Mesenchymal stem cell (in vitro differentiated cells and primary cell): ENCODE results near the gene KLHL1.

Experiments
- DNase-seq: peaks from one replicate; pipeline ENCODE4 v3.0.0-alpha.2; 2013
- H2AFZ ChIP-seq: one replicate; pipeline ENCODE4 v1.6.1; 2013; ENCODE audit warnings: low read depth, mild to moderate bottlenecking, control low read depth, inconsistent platforms, low read length, moderate library complexity
- H2AK5ac ChIP-seq: 2 replicates; pipeline ENCODE4 v1.6.1; 2013; ENCODE audit warnings: low read length, moderate library complexity, mild to moderate bottlenecking, inconsistent platforms; ENCODE audit not compliant: severe bottlenecking
- H2BK120ac ChIP-seq: one replicate; pipeline ENCODE4 v1.6.1; 2013; ENCODE audit warnings: low read depth, mild to moderate bottlenecking, inconsistent platforms, low read length, moderate library complexity
- H2BK12ac ChIP-seq, 2 experiments: one replicate each; pipeline ENCODE4 v1.6.1; 2013; ENCODE audit warnings: inconsistent platforms in 2 of 2, low read length in 2 of 2, mild to moderate bottlenecking in 2 of 2, moderate library complexity in 2 of 2, control low read depth in 1 of 2
- H2BK15ac ChIP-seq: one replicate; pipeline ENCODE4 v1.6.1; 2013; ENCODE audit warnings: mild to moderate bottlenecking, low read depth, inconsistent platforms; ENCODE audit not compliant: poor library complexity, severe bottlenecking
- H2BK5ac ChIP-seq: 2 replicates; pipeline ENCODE4 v1.6.1; 2013; ENCODE audit warnings: low read depth, mild to moderate bottlenecking, low read length, control low read depth, inconsistent platforms; ENCODE audit not compliant: poor library complexity, severe bottlenecking
- H3K14ac ChIP-seq, 2 experiments: one replicate each; pipeline ENCODE4 v1.6.1; 2013; ENCODE audit warnings: inconsistent platforms in 2 of 2, low read length in 2 of 2, control low read depth in 1 of 2, mild to moderate bottlenecking in 1 of 2, moderate library complexity in 1 of 2
- H3K18ac ChIP-seq, 2 experiments: one replicate each; pipeline ENCODE4 v1.6.1; 2013; ENCODE audit warnings: inconsistent platforms in 2 of 2, low read length in 2 of 2, control low read depth in 1 of 2, low read depth in 1 of 2, mild to moderate bottlenecking in 1 of 2
- H3K23ac ChIP-seq, 2 experiments: one replicate each; pipeline ENCODE4 v1.6.1; 2013; ENCODE audit warnings: inconsistent platforms in 2 of 2, low read length in 2 of 2, mild to moderate bottlenecking in 2 of 2, moderate library complexity in 2 of 2, control low read depth in 1 of 2
- H3K27ac ChIP-seq: 2 replicates; pipeline ENCODE4 v1.5.1; 2013; ENCODE audit warnings: mild to moderate bottlenecking, moderate library complexity, low read length, control low read depth, inconsistent platforms; ENCODE audit not compliant: poor library complexity, severe bottlenecking
- H3K27me3 ChIP-seq, 2 experiments: 2 replicates each; pipeline versions ENCODE4 v1.6.1 to v1.7.0; 2013; ENCODE audit warnings: low read length in 2 of 2, mild to moderate bottlenecking in 2 of 2, moderate library complexity in 2 of 2, control low read depth in 1 of 2, inconsistent platforms in 1 of 2; ENCODE audit not compliant: control insufficient read depth in 1 of 2, insufficient read depth in 1 of 2
- H3K36me3 ChIP-seq, 2 experiments: 2 replicates each; pipeline versions ENCODE4 v1.6.1 to v1.7.0; 2013; ENCODE audit warnings: low read length in 2 of 2, control low read depth in 1 of 2, inconsistent platforms in 1 of 2, low read depth in 1 of 2, mild to moderate bottlenecking in 1 of 2; ENCODE audit not compliant: insufficient read depth in 2 of 2, control insufficient read depth in 1 of 2
- H3K4ac ChIP-seq, 2 experiments: one replicate each; pipeline ENCODE4 v1.6.1; 2013; ENCODE audit warnings: inconsistent platforms in 2 of 2, low read length in 2 of 2, mild to moderate bottlenecking in 2 of 2, moderate library complexity in 2 of 2, control low read depth in 1 of 2, low read depth in 1 of 2
- H3K4me1 ChIP-seq: 2 replicates; pipeline ENCODE4 v1.6.1; 2013; ENCODE audit warnings: low read depth, low read length, control low read depth; ENCODE audit not compliant: control insufficient read depth, insufficient read depth
- H3K4me2 ChIP-seq: 2 replicates; pipeline ENCODE4 v1.6.1; 2013; ENCODE audit warnings: low read length, mild to moderate bottlenecking, inconsistent platforms; ENCODE audit not compliant: poor library complexity, severe bottlenecking
- H3K4me3 ChIP-seq, 2 experiments: 2 replicates each; pipeline versions ENCODE4 v1.5.1 to v1.7.0; 2013; ENCODE audit warnings: low read length in 2 of 2, mild to moderate bottlenecking in 2 of 2, control low read depth in 1 of 2, low read depth in 1 of 2; ENCODE audit not compliant: insufficient read depth in 1 of 2
- H3K79me1 ChIP-seq: replicated peaks from 2 replicates; pipeline ENCODE4 v1.6.1; 2013; ENCODE audit warnings: mild to moderate bottlenecking, control low read depth, low read length, inconsistent platforms; ENCODE audit not compliant: poor library complexity, severe bottlenecking
- H3K9ac ChIP-seq: 2 replicates; pipeline ENCODE4 v1.7.0; 2013; ENCODE audit warnings: mild to moderate bottlenecking, low read length, moderate library complexity
- H3K9me3 ChIP-seq: 2 replicates; pipeline ENCODE4 v1.7.0; 2013; ENCODE audit warnings: mild to moderate bottlenecking, low read length; ENCODE audit not compliant: control insufficient read depth
- H4K8ac ChIP-seq: one replicate; pipeline ENCODE4 v1.6.1; 2013; ENCODE audit warnings: inconsistent platforms, mild to moderate bottlenecking, low read length, moderate library complexity
- H4K91ac ChIP-seq: one replicate; pipeline ENCODE4 v1.6.1; 2013; ENCODE audit warnings: mild to moderate bottlenecking, low read length, inconsistent platforms
- WGBS: methylation state at CpG from one replicate; pipeline ENCODE4 v1.1.7; 2013; ENCODE audit warnings: mixed read lengths; 5-methylcytosine and 5-hydroxymethylcytosine counted together

Gene KLHL1

GRCh38 chr13:70117338-70117905, 9.2 kb upstream of the KLHL1 start:
- no peak overlapping the region for H4K8ac ChIP-seq
- H3K4me3 ChIP-seq = no peak overlapping the region
- no peak overlapping the region for H3K23ac ChIP-seq
- no peak overlapping the region for H3K14ac ChIP-seq
- H3K27me3 ChIP-seq = no peaks in the 10 kb centered on the region
- H2BK15ac ChIP-seq = no peak overlapping the region
- DNase-seq = no peak
- H3K4ac ChIP-seq = no peak overlapping the region
- H3K9me3 ChIP-seq = no peaks in the 10 kb centered on the region
- no peak overlapping the region for H3K9ac ChIP-seq
- no peak overlapping the region for H2BK5ac ChIP-seq
- WGBS = 100% methylated on average over 1 of the region's 2 CpGs
- H2BK120ac ChIP-seq = no peak overlapping the region
- H2AK5ac ChIP-seq = no peak overlapping the region
- no peaks in the 10 kb centered on the region for H3K79me1 ChIP-seq
- no peak overlapping the region for H3K27ac ChIP-seq
- no peak overlapping the region for H2BK12ac ChIP-seq
- H3K4me1 ChIP-seq = no peaks in the 10 kb centered on the region
- no peak overlapping the region for H2AFZ ChIP-seq
- H4K91ac ChIP-seq = no peak overlapping the region
- H3K36me3 ChIP-seq = no peaks in the 10 kb centered on the region
- no peak overlapping the region for H3K18ac ChIP-seq
- H3K4me2 ChIP-seq = no peak overlapping the region

DNA sequence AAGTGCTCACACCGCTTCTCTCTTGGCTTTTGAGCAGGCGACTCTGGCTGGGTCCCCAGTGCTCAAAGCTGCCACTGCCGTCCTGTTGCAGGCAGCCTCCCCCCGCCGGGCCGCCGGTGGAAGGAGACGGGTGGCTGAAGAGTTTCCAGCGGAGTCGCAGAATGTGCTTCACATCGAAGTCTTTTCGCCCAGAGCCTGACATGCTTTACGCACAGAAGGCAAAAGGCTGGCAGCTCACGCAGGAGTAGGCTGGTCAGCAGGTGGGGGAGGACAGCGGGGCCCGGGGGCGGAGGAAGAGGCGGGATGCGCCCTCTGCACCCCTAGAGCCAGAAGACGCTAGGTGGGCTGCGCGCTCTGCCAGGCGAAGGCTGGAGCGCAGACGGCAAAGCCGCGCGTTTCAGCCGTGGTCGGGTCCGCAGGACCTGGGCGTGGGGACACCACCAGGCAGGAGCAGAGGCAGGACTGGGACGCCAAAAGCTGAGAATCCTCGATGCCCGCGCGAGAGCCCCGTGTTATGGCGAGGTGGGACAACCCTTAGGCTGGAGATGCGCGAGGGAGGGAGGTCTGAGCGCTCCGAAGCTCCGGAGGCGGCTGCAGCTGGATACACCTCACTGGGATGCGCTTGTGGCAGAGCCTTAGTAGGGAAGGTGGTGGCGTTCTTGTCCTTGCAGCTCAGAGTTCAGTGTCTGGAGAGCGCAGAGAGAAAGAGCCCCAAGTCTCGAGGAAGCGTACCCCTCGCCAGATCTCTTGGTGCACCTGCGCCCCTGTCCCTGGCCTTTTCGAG, 562 bp downstream of the KLHL1 start, which contains the start of gene ATXN8OS:
Gene ATXN8OS (plus strand): TSS at position 329 of the 784 bp plus-strand sequence.
- Histone ChIP-seq H3K4ac (no peak within 1 kb of the TSS), H3K18ac (no peak within 1 kb of the TSS), H2BK15ac (no peak within 1 kb of the TSS), H2BK5ac (no peak within 1 kb of the TSS), H2AK5ac (no peak within 1 kb of the TSS), H3K36me3 (no peaks in the 10 kb centered on the region), H3K14ac (peak within 1 kb of the TSS in 1 of 2 experiments; percentile 28), H4K91ac (no peak within 1 kb of the TSS), H3K4me1 (peaks cover 12% of the 10 kb centered on the region), H3K9ac (no peak within 1 kb of the TSS), H3K79me1 (no peaks in the 10 kb centered on the region), H4K8ac (no peak within 1 kb of the TSS), H3K23ac (no peak within 1 kb of the TSS), H2AFZ (peak within 1 kb of the TSS; percentile 21), H3K27me3 (peaks cover 0 to 14% of the 10 kb centered on the region in 2 experiments), H3K27ac (no peak within 1 kb of the TSS), H3K4me2 (peak within 1 kb of the TSS; percentile 65), H3K9me3 (no peaks in the 10 kb centered on the region), H3K4me3 (peak within 1 kb of the TSS in 1 of 2 experiments; percentile 49), H2BK12ac (peak within 1 kb of the TSS; percentile 0 to 49), H2BK120ac (no peak within 1 kb of the TSS)
- DNase-seq = peak; percentile 33
- 10% methylated on average over 53 of the region's 53 CpGs for WGBS

DNA sequence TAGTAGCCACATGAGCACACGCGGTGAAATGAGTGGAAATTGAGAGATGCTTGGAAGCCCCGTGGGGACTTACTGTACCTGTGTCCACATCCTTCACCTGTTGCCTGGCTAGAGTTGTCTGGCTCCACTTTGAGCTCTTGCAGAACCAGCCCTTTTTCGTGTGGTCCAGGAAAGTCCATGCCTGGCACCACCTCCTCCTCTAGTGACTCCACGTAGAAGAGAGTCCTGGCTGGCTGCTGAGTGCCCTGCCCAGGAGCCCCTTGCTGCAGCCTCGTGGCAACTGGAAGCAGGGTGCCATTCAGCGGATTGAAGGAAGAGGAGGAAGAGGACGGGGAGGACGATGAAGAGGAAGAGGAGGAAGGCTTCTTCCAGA, 1.1 kb downstream of the KLHL1 start:
- no peaks in the 10 kb centered on the region for H3K36me3 ChIP-seq
- no peak overlapping the region for H2BK120ac ChIP-seq
- no peak overlapping the region for H3K18ac ChIP-seq
- no peak overlapping the region for H2AK5ac ChIP-seq
- no peak overlapping the region for H2BK5ac ChIP-seq
- 63% methylated on average over 9 of the region's 9 CpGs for WGBS
- no peak overlapping the region for H3K9ac ChIP-seq
- H2BK15ac ChIP-seq = no peak overlapping the region
- DNase-seq = no peak
- peak overlapping the region in 1 of 2 experiments; percentile 49 for H3K4me3 ChIP-seq
- H3K14ac ChIP-seq = peak overlapping the region in 1 of 2 experiments; percentile 6
- H4K91ac ChIP-seq = no peak overlapping the region
- H3K4ac ChIP-seq = no peak overlapping the region
- H2AFZ ChIP-seq = peak overlapping the region; percentile 21
- H3K79me1 ChIP-seq = no peaks in the 10 kb centered on the region
- H3K27ac ChIP-seq = no peak overlapping the region
- H3K4me1 ChIP-seq = peaks cover 12% of the 10 kb centered on the region
- peaks cover 0 to 14% of the 10 kb centered on the region in 2 experiments for H3K27me3 ChIP-seq
- H3K23ac ChIP-seq = no peak overlapping the region
- no peaks in the 10 kb centered on the region for H3K9me3 ChIP-seq
- H3K4me2 ChIP-seq = peak overlapping the region; percentile 65
- peak overlapping the region; percentile 0 to 49 for H2BK12ac ChIP-seq
- no peak overlapping the region for H4K8ac ChIP-seq

DNA sequence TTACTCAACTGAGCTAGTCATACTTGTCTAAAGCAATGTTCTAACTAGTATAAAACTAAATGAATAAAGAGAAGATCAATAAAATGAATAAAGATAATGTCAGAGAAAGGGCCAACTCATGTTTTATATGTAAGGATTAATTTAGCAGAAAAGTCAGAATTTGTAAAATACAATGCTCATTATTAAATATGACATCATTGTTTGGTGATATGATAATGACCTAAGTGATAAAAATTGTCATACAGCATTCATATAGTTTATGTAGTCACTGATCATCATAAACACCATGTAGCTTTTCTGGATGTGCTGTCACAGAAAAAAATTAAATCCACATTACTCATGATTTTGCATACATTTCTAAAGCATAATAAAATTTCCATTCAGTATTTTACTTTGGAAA, 3.8 kb downstream of the KLHL1 start:
- H2BK5ac ChIP-seq = no peak overlapping the region
- no peak overlapping the region for H2BK15ac ChIP-seq
- no peak overlapping the region for H3K14ac ChIP-seq
- no peak overlapping the region for H4K8ac ChIP-seq
- no peak overlapping the region for H3K4me2 ChIP-seq
- H2BK120ac ChIP-seq = no peak overlapping the region
- H2AFZ ChIP-seq = no peak overlapping the region
- no peak overlapping the region for H3K4ac ChIP-seq
- no peak overlapping the region for H3K4me3 ChIP-seq
- H3K36me3 ChIP-seq = no peaks in the 10 kb centered on the region
- no peak for DNase-seq
- no peak overlapping the region for H2BK12ac ChIP-seq
- no peaks in the 10 kb centered on the region for H3K79me1 ChIP-seq
- no peak overlapping the region for H2AK5ac ChIP-seq
- peaks cover 0 to 14% of the 10 kb centered on the region in 2 experiments for H3K27me3 ChIP-seq
- H3K27ac ChIP-seq = no peak overlapping the region
- no peak overlapping the region for H3K18ac ChIP-seq
- H3K4me1 ChIP-seq = peaks cover 12% of the 10 kb centered on the region
- H3K9ac ChIP-seq = no peak overlapping the region
- H3K23ac ChIP-seq = no peak overlapping the region
- H3K9me3 ChIP-seq = no peaks in the 10 kb centered on the region
- H4K91ac ChIP-seq = no peak overlapping the region
